HG02852 (cell line): Measurements from ENCODE around the gene RELA.
A peak's percentile ranks its signal among the peaks of the same experiment; 100 is the strongest.
"Not testable (repeated sequence)": the region's sequence is repeated elsewhere in the genome, so short reads cannot be mapped to it uniquely, and the experiment has no call there.

ENCODE experiments used
- ATAC-seq: cut with Tn5 transposase; IDR thresholded peaks from one replicate; pipeline ENCODE4 v1.9.1; 2021; ENCODE audit warnings: mild to moderate bottlenecking, moderate library complexity; ENCODE audit not compliant: unreplicated experiment

RELA gene

GRCh38 chr11:65649656-65650546, 12.8 kb downstream of the RELA start:
- ATAC-seq: no peak

GRCh38 chr11:65648997-65649493, 13.7 kb downstream of the RELA start:
- ATAC-seq: no peak

- ATAC-seq: no peak
Measured at GRCh38 chr11:65646958-65647701, 15.6 kb downstream of the RELA start.

- ATAC-seq: no peak
Measured at GRCh38 chr11:65646288-65646957, 16.3 kb downstream of the RELA start.

- no peak for ATAC-seq
Measured at GRCh38 chr11:65645710-65646109, 17.0 kb downstream of the RELA start.

- no peak for ATAC-seq
Measured at GRCh38 chr11:65644837-65645236, 17.9 kb downstream of the RELA start.

GRCh38 chr11:65643971-65644370, 18.7 kb downstream of the RELA start:
- ATAC-seq: no peak

GRCh38 chr11:65642014-65642671, 20.6 kb downstream of the RELA start:
- no peak for ATAC-seq

GRCh38 chr11:65641297-65642013, 21.3 kb downstream of the RELA start:
- ATAC-seq: no peak

- ATAC-seq: no peak
Measured at GRCh38 chr11:65640483-65641296, 22.0 kb downstream of the RELA start.

GRCh38 chr11:65639623-65640482, 22.9 kb downstream of the RELA start:
- ATAC-seq: no peak

- not testable (repeated sequence) for ATAC-seq
Measured at GRCh38 chr11:65639228-65639597, 23.5 kb downstream of the RELA start.

- ATAC-seq: peak; percentile 62
Measured at GRCh38 chr11:65637794-65638419, 24.8 kb downstream of the RELA start, which contains the start of gene SIPA1. TSS of gene SIPA1 (plus strand) at chr11:65638101. CDS start at chr11:65640922, 2,821 bp downstream.

GRCh38 chr11:65637032-65637557, 25.6 kb downstream of the RELA start:
- ATAC-seq: no peak

- no peak for ATAC-seq
Measured at GRCh38 chr11:65636108-65637031, 26.3 kb downstream of the RELA start.

- no peak for ATAC-seq
Measured at GRCh38 chr11:65634905-65635731, 27.6 kb downstream of the RELA start.
